ENCODE results near the gene PDYN. TPM values are rescaled to one million over a fixed set of nuclear protein-coding genes. Genes with fewer than 3 reads are reported as not detected.
"Not testable (repeated sequence)": the region's sequence is repeated elsewhere in the genome, so short reads cannot be mapped to it uniquely, and the experiment has no call there.

The PDYN gene
- total RNA-seq (not detected), polyA plus RNA-seq (not detected)

- Histone ChIP-seq H3K9me3 (ENCODE audit: control insufficient read depth in 2 of 2, low read length in 2 of 2) (no peaks in the 10 kb centered on the region), H3K27ac (ENCODE audit: insufficient read depth, low read length, poor library complexity, severe bottlenecking) (no peak within 1 kb of the TSS), H3K36me3 (ENCODE audit: control insufficient read depth, insufficient read depth, low read length) (no peaks in the 10 kb centered on the region), H3K4me1 (ENCODE audit: control insufficient read depth, insufficient read depth, low read length, poor library complexity, severe bottlenecking) (no peaks in the 10 kb centered on the region), H3K27me3 (ENCODE audit: control insufficient read depth, insufficient read depth, low read length) (no peaks in the 10 kb centered on the region), H3K4me3 (ENCODE audit: low read depth, low read length) (no peak within 1 kb of the TSS)
- H3K9me3 Mint-ChIP-seq, result peaks cover 0 to 4% (median 0%) of the 10 kb centered on the region in 7 donors
- no peak within 1 kb of the TSS for H3K27ac Mint-ChIP-seq
- no peak within 1 kb of the TSS for H3K4me3 Mint-ChIP-seq
- H3K36me3 Mint-ChIP-seq, result no peaks in the 10 kb centered on the region
- no peaks in the 10 kb centered on the region for H3K4me1 Mint-ChIP-seq
- peaks cover 22% of the 10 kb centered on the region for H3K27me3 Mint-ChIP-seq
- DNase-seq (no peak), ATAC-seq (ENCODE audit: low read depth in 2 of 2) (no peak)
These were observed at the start of gene PDYN for GRCh38 chr20:1993986-1994385. PDYN (minus strand) TSS chr20:1994058; CDS start chr20:1983084, 10,974 bp downstream.

- H3K36me3 Mint-ChIP-seq, result no peaks in the 10 kb centered on the region
- Histone ChIP-seq H3K36me3 (ENCODE audit: control insufficient read depth, insufficient read depth, low read length) (no peaks in the 10 kb centered on the region), H3K27ac (ENCODE audit: insufficient read depth, low read length, poor library complexity, severe bottlenecking) (no peak overlapping the region), H3K27me3 (ENCODE audit: control insufficient read depth, insufficient read depth, low read length) (peaks cover 11% of the 10 kb centered on the region), H3K4me1 (ENCODE audit: control insufficient read depth, insufficient read depth, low read length, poor library complexity, severe bottlenecking) (no peaks in the 10 kb centered on the region), H3K4me3 (ENCODE audit: low read depth, low read length) (no peak overlapping the region), H3K9me3 (ENCODE audit: control insufficient read depth in 2 of 2, low read length in 2 of 2) (no peaks in the 10 kb centered on the region)
- peaks cover 25% of the 10 kb centered on the region for H3K27me3 Mint-ChIP-seq
- DNase-seq (no peak), ATAC-seq (ENCODE audit: low read depth in 2 of 2) (no peak)
- H3K4me3 Mint-ChIP-seq, result no peak overlapping the region
- H3K27ac Mint-ChIP-seq, result no peak overlapping the region
- no peaks in the 10 kb centered on the region for H3K9me3 Mint-ChIP-seq
- H3K4me1 Mint-ChIP-seq, result no peaks in the 10 kb centered on the region
These were observed 48.5 kb upstream of the PDYN start for GRCh38 chr20:2042400-2042799.

- Histone ChIP-seq H3K27me3 (ENCODE audit: control insufficient read depth, insufficient read depth, low read length) (peaks cover 14% of the 10 kb centered on the region), H3K36me3 (ENCODE audit: control insufficient read depth, insufficient read depth, low read length) (no peaks in the 10 kb centered on the region), H3K27ac (ENCODE audit: insufficient read depth, low read length, poor library complexity, severe bottlenecking) (no peak overlapping the region), H3K4me3 (ENCODE audit: low read depth, low read length) (no peak overlapping the region), H3K9me3 (ENCODE audit: control insufficient read depth in 2 of 2, low read length in 2 of 2) (no peaks in the 10 kb centered on the region), H3K4me1 (ENCODE audit: control insufficient read depth, insufficient read depth, low read length, poor library complexity, severe bottlenecking) (no peaks in the 10 kb centered on the region)
- peaks cover 0 to 3% (median 0%) of the 10 kb centered on the region in 7 donors for H3K9me3 Mint-ChIP-seq
- H3K4me1 Mint-ChIP-seq, result no peaks in the 10 kb centered on the region
- H3K4me3 Mint-ChIP-seq, result no peak overlapping the region
- H3K27ac Mint-ChIP-seq, result no peak overlapping the region
- no peaks in the 10 kb centered on the region for H3K36me3 Mint-ChIP-seq
- DNase-seq (no peak), ATAC-seq (ENCODE audit: low read depth in 2 of 2) (no peak)
- H3K27me3 Mint-ChIP-seq, result peaks cover 28% of the 10 kb centered on the region
These were observed 44.3 kb upstream of the PDYN start for GRCh38 chr20:2038161-2038560.

GRCh38 chr20:2037296-2037914 is 43.5 kb upstream of the PDYN start:
- Mint-ChIP-seq H3K27ac (no peak overlapping the region), H3K36me3 (no peaks in the 10 kb centered on the region), H3K4me3 (no peak overlapping the region), H3K27me3 (peaks cover 32% of the 10 kb centered on the region), H3K4me1 (no peaks in the 10 kb centered on the region), H3K9me3 (peaks cover 0 to 3% (median 0%) of the 10 kb centered on the region in 7 donors)
- no peak overlapping the region for H3K27ac ChIP-seq (ENCODE audit: insufficient read depth, low read length, poor library complexity, severe bottlenecking)
- H3K36me3 ChIP-seq (ENCODE audit: control insufficient read depth, insufficient read depth, low read length), result no peaks in the 10 kb centered on the region
- H3K4me1 ChIP-seq (ENCODE audit: control insufficient read depth, insufficient read depth, low read length, poor library complexity, severe bottlenecking), result no peaks in the 10 kb centered on the region
- H3K4me3 ChIP-seq (ENCODE audit: low read depth, low read length), result no peak overlapping the region
- H3K9me3 ChIP-seq (ENCODE audit: control insufficient read depth in 2 of 2, low read length in 2 of 2), result no peaks in the 10 kb centered on the region
- ATAC-seq (ENCODE audit: low read depth in 2 of 2), result no peak
- peaks cover 16% of the 10 kb centered on the region for H3K27me3 ChIP-seq (ENCODE audit: control insufficient read depth, insufficient read depth, low read length)
- DNase-seq, result no peak

- not testable (repeated sequence) for H3K9me3 ChIP-seq (ENCODE audit: control insufficient read depth in 2 of 2, low read length in 2 of 2); H3K36me3 ChIP-seq (ENCODE audit: control insufficient read depth, insufficient read depth, low read length); H3K27ac ChIP-seq (ENCODE audit: insufficient read depth, low read length, poor library complexity, severe bottlenecking); H3K4me1 ChIP-seq (ENCODE audit: control insufficient read depth, insufficient read depth, low read length, poor library complexity, severe bottlenecking); H3K27ac Mint-ChIP-seq; DNase-seq; ATAC-seq (ENCODE audit: low read depth in 2 of 2); H3K4me1 Mint-ChIP-seq; H3K36me3 Mint-ChIP-seq; H3K4me3 Mint-ChIP-seq; H3K4me3 ChIP-seq (ENCODE audit: low read depth, low read length); H3K9me3 Mint-ChIP-seq
- peaks cover 17% of the 10 kb centered on the region for H3K27me3 ChIP-seq (ENCODE audit: control insufficient read depth, insufficient read depth, low read length)
- H3K27me3 Mint-ChIP-seq, result peaks cover 30% of the 10 kb centered on the region
These were observed 42.5 kb upstream of the PDYN start for GRCh38 chr20:2036357-2036756.

- H3K4me1 Mint-ChIP-seq, result no peaks in the 10 kb centered on the region
- Histone ChIP-seq H3K4me3 (ENCODE audit: low read depth, low read length) (no peak overlapping the region), H3K27me3 (ENCODE audit: control insufficient read depth, insufficient read depth, low read length) (peaks cover 26% of the 10 kb centered on the region), H3K4me1 (ENCODE audit: control insufficient read depth, insufficient read depth, low read length, poor library complexity, severe bottlenecking) (no peaks in the 10 kb centered on the region), H3K9me3 (ENCODE audit: control insufficient read depth in 2 of 2, low read length in 2 of 2) (no peaks in the 10 kb centered on the region), H3K27ac (ENCODE audit: insufficient read depth, low read length, poor library complexity, severe bottlenecking) (no peak overlapping the region), H3K36me3 (ENCODE audit: control insufficient read depth, insufficient read depth, low read length) (no peaks in the 10 kb centered on the region)
- H3K27ac Mint-ChIP-seq, result no peak overlapping the region
- peaks cover 0 to 4% (median 0%) of the 10 kb centered on the region in 7 donors for H3K9me3 Mint-ChIP-seq
- no peak overlapping the region for H3K4me3 Mint-ChIP-seq
- H3K27me3 Mint-ChIP-seq, result peaks cover 24% of the 10 kb centered on the region
- no peaks in the 10 kb centered on the region for H3K36me3 Mint-ChIP-seq
- DNase-seq (no peak), ATAC-seq (ENCODE audit: low read depth in 2 of 2) (no peak)
These were observed 38.3 kb upstream of the PDYN start for GRCh38 chr20:2032168-2032567.

- no peak for ATAC-seq (ENCODE audit: low read depth in 2 of 2)
- H3K27me3 Mint-ChIP-seq, result peaks cover 20% of the 10 kb centered on the region
- no peak overlapping the region for H3K4me3 Mint-ChIP-seq
- peaks cover 12% of the 10 kb centered on the region for H3K27me3 ChIP-seq (ENCODE audit: control insufficient read depth, insufficient read depth, low read length)
- peaks cover 0 to 6% (median 3%) of the 10 kb centered on the region in 7 donors for H3K9me3 Mint-ChIP-seq
- no peaks in the 10 kb centered on the region for H3K36me3 Mint-ChIP-seq
- H3K36me3 ChIP-seq (ENCODE audit: control insufficient read depth, insufficient read depth, low read length), result no peaks in the 10 kb centered on the region
- H3K27ac Mint-ChIP-seq, result no peak overlapping the region
- H3K27ac ChIP-seq (ENCODE audit: insufficient read depth, low read length, poor library complexity, severe bottlenecking), result no peak overlapping the region
- H3K4me3 ChIP-seq (ENCODE audit: low read depth, low read length), result no peak overlapping the region
- peaks cover 3 to 9% of the 10 kb centered on the region in 2 experiments for H3K9me3 ChIP-seq (ENCODE audit: control insufficient read depth in 2 of 2, low read length in 2 of 2)
- no peaks in the 10 kb centered on the region for H3K4me1 ChIP-seq (ENCODE audit: control insufficient read depth, insufficient read depth, low read length, poor library complexity, severe bottlenecking)
- DNase-seq, result no peak
- H3K4me1 Mint-ChIP-seq, result no peaks in the 10 kb centered on the region
These were observed 32.7 kb upstream of the PDYN start for GRCh38 chr20:2026514-2026913.

- H3K4me3 Mint-ChIP-seq, result no peak overlapping the region
- no peak for DNase-seq
- no peak for ATAC-seq (ENCODE audit: low read depth in 2 of 2)
- H3K27me3 Mint-ChIP-seq, result peaks cover 15% of the 10 kb centered on the region
- no peaks in the 10 kb centered on the region for H3K36me3 ChIP-seq (ENCODE audit: control insufficient read depth, insufficient read depth, low read length)
- H3K27ac Mint-ChIP-seq, result no peak overlapping the region
- H3K4me3 ChIP-seq (ENCODE audit: low read depth, low read length), result no peak overlapping the region
- no peak overlapping the region for H3K27ac ChIP-seq (ENCODE audit: insufficient read depth, low read length, poor library complexity, severe bottlenecking)
- peaks cover 9% of the 10 kb centered on the region for H3K27me3 ChIP-seq (ENCODE audit: control insufficient read depth, insufficient read depth, low read length)
- H3K9me3 ChIP-seq (ENCODE audit: control insufficient read depth in 2 of 2, low read length in 2 of 2), result peaks cover 3 to 9% of the 10 kb centered on the region in 2 experiments
- no peaks in the 10 kb centered on the region for H3K4me1 ChIP-seq (ENCODE audit: control insufficient read depth, insufficient read depth, low read length, poor library complexity, severe bottlenecking)
- H3K9me3 Mint-ChIP-seq, result peaks cover 0 to 6% (median 3%) of the 10 kb centered on the region in 7 donors
- H3K36me3 Mint-ChIP-seq, result no peaks in the 10 kb centered on the region
- H3K4me1 Mint-ChIP-seq, result no peaks in the 10 kb centered on the region
These were observed 32.1 kb upstream of the PDYN start for GRCh38 chr20:2026004-2026403.

Data from CD4-positive, CD25-positive, alpha-beta regulatory T cell (primary cell).